ENCODE results near the gene LSM3.

Gene LSM3

DNA sequence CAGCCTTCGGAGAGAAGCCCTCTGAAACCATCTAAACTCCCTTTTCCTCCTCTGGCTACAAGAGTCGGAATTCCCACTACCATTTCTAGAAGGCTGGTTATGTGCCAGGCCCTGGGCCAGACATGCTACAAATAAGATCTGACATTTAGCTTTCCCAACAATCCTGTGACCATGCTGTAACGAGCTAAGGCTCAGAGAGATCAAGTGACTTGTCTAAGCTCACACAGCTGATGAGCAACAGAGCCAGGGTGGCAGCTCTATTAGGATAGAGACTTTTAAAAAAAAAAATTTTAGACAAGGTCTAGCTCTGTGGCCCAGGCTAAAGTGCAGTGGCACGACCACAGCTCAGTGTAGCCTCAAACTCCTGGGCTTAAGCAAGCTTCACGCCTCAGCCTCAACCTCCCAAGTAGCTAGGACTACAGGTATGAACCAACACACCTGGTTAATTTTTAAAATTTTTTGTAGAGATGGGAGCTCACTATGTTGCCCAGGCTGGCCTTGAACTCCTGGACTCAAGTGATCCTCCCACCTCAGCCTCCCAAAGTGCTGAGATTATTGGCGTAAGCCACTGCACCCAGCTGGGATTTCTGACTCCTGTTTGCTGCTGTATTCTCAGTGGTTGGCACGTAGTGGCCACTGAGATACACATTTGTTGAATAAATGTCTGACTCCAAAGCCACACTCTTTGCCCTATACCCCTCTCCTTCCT, 34.6 kb downstream of the LSM3 start:
- DNase-seq (ENCODE audit: low read depth) = no peak
- TF ChIP-seq, protein P1, sequence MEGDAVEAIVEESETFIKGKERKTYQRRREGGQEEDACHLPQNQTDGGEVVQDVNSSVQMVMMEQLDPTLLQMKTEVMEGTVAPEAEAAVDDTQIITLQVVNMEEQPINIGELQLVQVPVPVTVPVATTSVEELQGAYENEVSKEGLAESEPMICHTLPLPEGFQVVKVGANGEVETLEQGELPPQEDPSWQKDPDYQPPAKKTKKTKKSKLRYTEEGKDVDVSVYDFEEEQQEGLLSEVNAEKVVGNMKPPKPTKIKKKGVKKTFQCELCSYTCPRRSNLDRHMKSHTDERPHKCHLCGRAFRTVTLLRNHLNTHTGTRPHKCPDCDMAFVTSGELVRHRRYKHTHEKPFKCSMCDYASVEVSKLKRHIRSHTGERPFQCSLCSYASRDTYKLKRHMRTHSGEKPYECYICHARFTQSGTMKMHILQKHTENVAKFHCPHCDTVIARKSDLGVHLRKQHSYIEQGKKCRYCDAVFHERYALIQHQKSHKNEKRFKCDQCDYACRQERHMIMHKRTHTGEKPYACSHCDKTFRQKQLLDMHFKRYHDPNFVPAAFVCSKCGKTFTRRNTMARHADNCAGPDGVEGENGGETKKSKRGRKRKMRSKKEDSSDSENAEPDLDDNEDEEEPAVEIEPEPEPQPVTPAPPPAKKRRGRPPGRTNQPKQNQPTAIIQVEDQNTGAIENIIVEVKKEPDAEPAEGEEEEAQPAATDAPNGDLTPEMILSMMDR (IDR thresholded peaks at IDR 0.05; ENCODE audit: insufficient read depth, low read depth, low read length, missing control alignments) = no peak
- H3K4me3 ChIP-seq (ENCODE audit: low read length) = no peak overlapping the region

DNA sequence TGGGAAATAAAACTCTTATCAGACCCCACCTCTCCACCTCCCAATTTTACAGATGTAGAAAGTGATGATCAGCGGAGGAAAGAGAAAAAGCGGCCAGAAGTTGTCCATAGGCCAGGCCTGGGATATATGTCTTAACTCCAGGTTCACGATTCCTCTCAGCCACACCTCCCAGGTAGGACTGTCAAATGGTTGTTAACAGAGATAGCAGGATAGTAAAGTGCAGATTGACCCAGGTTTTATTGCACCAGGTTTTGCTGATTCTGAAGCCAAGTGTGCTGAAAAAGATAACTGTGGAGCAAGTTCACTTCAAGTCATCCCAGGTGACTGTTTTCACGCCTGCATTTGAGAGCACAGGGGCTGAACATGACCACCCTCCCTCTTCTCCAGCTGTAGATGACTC, 36.1 kb downstream of the LSM3 start:
- TF ChIP-seq, protein P1 (IDR thresholded peaks at IDR 0.05; ENCODE audit: insufficient read depth, low read depth, low read length, missing control alignments) = no peak
- H3K4me3 ChIP-seq (ENCODE audit: low read length) = no peak overlapping the region
- no peak for DNase-seq (ENCODE audit: low read depth)

DNA sequence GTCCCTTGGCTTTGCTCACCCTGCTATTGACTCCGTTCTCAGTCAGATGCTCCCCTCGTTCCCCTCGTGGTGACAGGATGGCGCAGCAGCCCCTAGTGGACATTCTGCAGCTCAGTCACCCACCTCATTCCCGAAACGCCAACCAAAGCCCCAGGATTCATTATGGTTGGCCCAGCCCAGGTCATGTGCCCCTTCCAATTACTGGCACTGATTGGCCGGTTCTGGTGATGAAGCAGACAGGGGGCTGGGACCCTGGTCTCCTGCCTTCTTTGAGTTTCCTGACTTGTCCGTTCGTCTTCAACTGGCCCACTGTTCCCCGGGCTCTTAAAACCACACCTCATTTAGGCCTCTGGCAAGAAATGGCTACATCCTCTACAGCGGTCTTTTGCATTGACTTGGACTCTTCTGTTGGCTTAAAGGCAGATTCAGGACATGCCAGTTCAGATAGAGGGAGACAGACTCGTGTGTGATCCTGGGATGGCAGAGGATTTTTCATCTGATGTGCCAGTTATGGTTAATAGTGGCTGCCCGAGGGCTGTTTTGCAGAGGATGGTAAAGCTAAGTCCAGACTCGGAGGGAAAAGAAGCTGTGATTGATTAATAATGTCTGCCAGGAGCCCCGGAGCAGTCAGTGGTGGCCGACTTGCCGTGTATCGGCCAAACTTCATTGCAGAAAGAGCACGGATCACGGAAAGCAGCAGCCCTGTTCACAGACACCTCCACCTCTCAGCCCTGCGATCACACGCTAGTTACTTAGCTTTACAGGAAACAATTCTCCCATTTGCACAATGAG, 37.8 kb downstream of the LSM3 start:
- TF ChIP-seq, protein P1 (IDR thresholded peaks at IDR 0.05; ENCODE audit: insufficient read depth, low read depth, low read length, missing control alignments) = peak; percentile 7
- no peak for DNase-seq (ENCODE audit: low read depth)
- H3K4me3 ChIP-seq (ENCODE audit: low read length) = no peak overlapping the region

DNA sequence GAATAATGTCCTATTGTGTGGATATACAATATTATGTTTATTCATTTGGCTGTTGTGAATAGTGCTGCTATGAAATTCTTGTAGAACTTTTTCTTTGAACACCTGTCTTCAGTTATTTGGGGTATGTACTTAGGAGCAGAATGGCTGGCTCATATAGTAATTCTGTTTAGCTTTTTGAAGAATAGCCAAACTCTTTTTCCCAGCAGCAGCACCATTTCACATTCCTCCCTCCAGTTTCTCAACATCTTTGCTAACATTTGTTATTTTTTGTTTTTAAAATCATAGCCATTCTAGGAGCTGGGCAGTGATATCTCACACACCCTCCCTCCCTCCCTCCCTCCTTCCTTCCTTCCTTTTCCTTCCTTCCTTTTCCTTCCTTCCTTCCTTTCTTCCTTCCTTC, 39.7 kb downstream of the LSM3 start:
- DNase-seq (ENCODE audit: low read depth) = no peak
- H3K4me3 ChIP-seq (ENCODE audit: low read length) = no peak overlapping the region
- TF ChIP-seq, protein P1 (IDR thresholded peaks at IDR 0.05; ENCODE audit: insufficient read depth, low read depth, low read length, missing control alignments) = no peak

DNA sequence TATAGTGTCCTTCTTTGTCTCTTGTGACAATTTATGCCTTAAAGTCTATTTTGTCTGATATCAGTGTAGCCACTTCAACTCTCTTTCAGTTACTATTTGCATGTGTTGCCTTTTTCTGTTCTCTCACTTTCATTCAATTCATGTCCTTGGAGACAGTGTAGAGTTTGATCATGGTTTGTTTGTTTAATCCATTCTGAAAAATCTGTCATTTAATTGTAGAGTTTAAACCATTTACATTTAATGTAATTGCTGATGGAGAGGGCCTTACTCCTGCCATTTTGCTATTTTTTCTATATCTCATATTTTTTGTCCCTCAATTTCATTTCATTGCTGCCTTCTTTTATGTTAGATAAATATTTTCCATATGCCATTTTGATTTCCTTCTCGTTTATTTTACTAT, 42.3 kb downstream of the LSM3 start:
- TF ChIP-seq, protein P1 (IDR thresholded peaks at IDR 0.05; ENCODE audit: insufficient read depth, low read depth, low read length, missing control alignments) = no peak
- DNase-seq (ENCODE audit: low read depth) = no peak
- H3K4me3 ChIP-seq (ENCODE audit: low read length) = no peak overlapping the region

DNA sequence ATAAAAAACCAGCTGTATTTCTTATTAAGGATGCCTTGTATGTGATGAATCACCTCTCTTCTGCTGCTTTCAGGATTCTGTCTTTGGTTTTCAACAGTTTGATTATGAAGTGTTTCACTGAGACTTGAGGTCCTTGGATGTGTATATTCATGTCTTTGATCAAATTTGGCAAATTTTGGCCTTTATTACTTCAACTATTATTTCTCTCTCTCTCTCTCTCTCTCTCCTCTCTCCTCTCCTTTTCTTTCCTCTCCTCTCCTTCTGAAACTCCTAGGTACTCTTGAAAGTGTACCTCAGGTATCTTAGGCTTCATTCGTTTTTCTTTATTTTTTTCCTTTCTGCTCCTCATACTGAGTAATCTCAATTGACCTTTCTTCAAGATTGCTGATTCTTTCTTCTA, 43.3 kb downstream of the LSM3 start:
- TF ChIP-seq, protein P1 (IDR thresholded peaks at IDR 0.05; ENCODE audit: insufficient read depth, low read depth, low read length, missing control alignments) = no peak
- H3K4me3 ChIP-seq (ENCODE audit: low read length) = no peak overlapping the region
- DNase-seq (ENCODE audit: low read depth) = no peak

Data from epithelial cell of esophagus (primary cell).